Measurements from ENCODE around the gene SLC51A.

SLC51A gene

GRCh38 chr3:196280689-196281440 lies 64.5 kb downstream of the SLC51A start:
- in situ Hi-C loops (cut with MboI; ENCODE audit: low sequenced_read_pairs) = no loop called here

- in situ Hi-C loops (cut with MboI; ENCODE audit: low sequenced_read_pairs) = no loop called here
Observed at GRCh38 chr3:196281962-196282361, 65.6 kb downstream of the SLC51A start.
